ENCODE results near the gene USP20.

GRCh38 chr9:129853614-129854013, 18.4 kb downstream of the USP20 start:
- TF ChIP-seq EZH2phosphoT487 (conservative IDR thresholded peaks at IDR 0.05; ENCODE audit: low read length): no peak
- TF ChIP-seq, protein P1, sequence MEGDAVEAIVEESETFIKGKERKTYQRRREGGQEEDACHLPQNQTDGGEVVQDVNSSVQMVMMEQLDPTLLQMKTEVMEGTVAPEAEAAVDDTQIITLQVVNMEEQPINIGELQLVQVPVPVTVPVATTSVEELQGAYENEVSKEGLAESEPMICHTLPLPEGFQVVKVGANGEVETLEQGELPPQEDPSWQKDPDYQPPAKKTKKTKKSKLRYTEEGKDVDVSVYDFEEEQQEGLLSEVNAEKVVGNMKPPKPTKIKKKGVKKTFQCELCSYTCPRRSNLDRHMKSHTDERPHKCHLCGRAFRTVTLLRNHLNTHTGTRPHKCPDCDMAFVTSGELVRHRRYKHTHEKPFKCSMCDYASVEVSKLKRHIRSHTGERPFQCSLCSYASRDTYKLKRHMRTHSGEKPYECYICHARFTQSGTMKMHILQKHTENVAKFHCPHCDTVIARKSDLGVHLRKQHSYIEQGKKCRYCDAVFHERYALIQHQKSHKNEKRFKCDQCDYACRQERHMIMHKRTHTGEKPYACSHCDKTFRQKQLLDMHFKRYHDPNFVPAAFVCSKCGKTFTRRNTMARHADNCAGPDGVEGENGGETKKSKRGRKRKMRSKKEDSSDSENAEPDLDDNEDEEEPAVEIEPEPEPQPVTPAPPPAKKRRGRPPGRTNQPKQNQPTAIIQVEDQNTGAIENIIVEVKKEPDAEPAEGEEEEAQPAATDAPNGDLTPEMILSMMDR (IDR thresholded peaks at IDR 0.05; ENCODE audit: insufficient read depth, low read length, poor library complexity, severe bottlenecking): no peak

Measured in SU-DHL-6 (cell line).